Body of pancreas (tissue), 4 donors: ENCODE measurements around the gene SLIT2. TPM values are rescaled to one million over a fixed set of nuclear protein-coding genes. Genes with fewer than 3 reads are reported as not detected.

Experiments used
- ATAC-seq: fragments of 150-250 bp; one replicate; pipeline ENCODE4 v1.9.1; 2016
- DNase-seq, 4 donors: peaks; one replicate each; pipeline ENCODE4 v3.0.0-alpha.2; 2019
- H3K27ac ChIP-seq, 4 donors: fragments of 200-600 bp; sonication (generic); 1 replicate in 3 of 4; 2 replicates in 1 of 4; pipeline versions ENCODE4 v1.5.1 to v1.6.1; 2016 to 2019; ENCODE audit warnings: mild to moderate bottlenecking in 1 of 4, mixed read lengths in 1 of 4, moderate library complexity in 1 of 4
- H3K27me3 ChIP-seq, 2 donors: fragments of 200-600 bp; sonication (generic); one replicate each; pipeline ENCODE4 v1.6.0; 2016; ENCODE audit warnings: mild to moderate bottlenecking in 1 of 2
- H3K36me3 ChIP-seq, 2 donors: fragments of 200-600 bp; sonication (generic); replicated peaks in 1 of 2; 2 replicates each; pipeline ENCODE4 v1.5.1; 2016; ENCODE audit warnings: low read depth in 2 of 2; ENCODE audit not compliant: insufficient read depth in 1 of 2
- H3K4me1 ChIP-seq: fragments of 200-600 bp; sonication (generic); one replicate; pipeline ENCODE4 v1.6.0; 2016
- H3K4me3 ChIP-seq, 2 donors: fragments of 200-600 bp; sonication (generic); 1 replicate in 1 of 2; 2 replicates in 1 of 2; pipeline ENCODE4 v1.5.1; 2016 to 2019
- H3K9me3 ChIP-seq, 3 donors: fragments of 200-600 bp; sonication (generic); 1 replicate in 2 of 3; 2 replicates in 1 of 3; pipeline ENCODE4 v1.5.1; 2016
- POLR2A ChIP-seq, 3 donors: fragments of 450-650 bp; IDR thresholded peaks; one replicate each; pipeline ENCODE4 v1.6.1; 2016; ENCODE audit warnings: antibody characterized with exemption in 3 of 3, mild to moderate bottlenecking in 2 of 3
- WGBS, 2 donors: methylation state at CpG; one replicate each; pipeline ENCODE4 v1.1.5; 2017; 5-methylcytosine and 5-hydroxymethylcytosine counted together
- intact Hi-C: fragments of 100-400 bp; cut with DNase I; formaldehyde crosslinking; loops from one replicate; pipeline ENCODE4 v1.15.1; 2023
- total RNA-seq, 2 donors: library from RNA; depleted of rRNA; stranded (reverse); fragments of >200 nt; gene quantifications; one replicate each; pipeline ENCODE4 v1.1.0, GENCODE V29; 2016
- TF ChIP-seq, protein P1 (sequence below), 7 experiments: fragments of 450-650 bp in 4 of 7; fragments of 200-600 bp in 3 of 7; sonication (generic) in 3 of 7; IDR thresholded peaks; one replicate each; pipeline ENCODE4 v1.5.1; 2016 to 2019; ENCODE audit warnings: antibody characterized with exemption in 7 of 7

The SLIT2 gene
- total RNA-seq, 2 donors from 2014 or later: 3.1 to 5.6 TPM

DNA sequence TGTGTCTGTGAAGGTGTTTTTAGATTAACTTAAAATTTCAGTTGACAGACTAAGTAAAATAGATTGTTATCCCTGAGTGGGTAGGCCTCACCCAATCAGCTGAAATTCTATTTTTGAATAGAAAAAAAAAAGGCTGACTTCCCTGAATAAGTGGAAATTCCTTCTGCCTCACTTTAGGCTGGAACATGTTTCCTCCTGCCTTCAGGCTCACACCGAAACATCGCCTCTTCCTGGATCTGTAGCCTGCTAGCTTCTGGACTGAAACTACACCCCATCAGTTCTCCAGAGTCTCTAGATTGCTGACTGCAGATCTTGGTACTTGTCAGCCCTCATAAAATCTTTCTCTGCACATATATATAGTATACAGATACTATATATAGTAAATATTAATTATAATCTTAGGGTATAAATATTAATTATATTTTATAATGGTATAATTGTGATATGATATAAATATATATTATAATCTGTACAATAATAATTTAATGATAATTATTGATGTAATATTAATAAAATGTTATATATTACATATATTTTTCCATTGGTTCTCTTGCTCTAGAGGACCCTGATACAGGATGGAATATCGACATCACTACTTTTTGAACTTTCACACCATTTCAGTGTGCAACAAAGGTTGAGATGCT lies 13.7 kb upstream of the SLIT2 start:
- Histone ChIP-seq H3K27ac (no peak overlapping the region), H3K27me3 (no peaks in the 10 kb centered on the region), H3K9me3 (no peaks in the 10 kb centered on the region), H3K4me1 (no peaks in the 10 kb centered on the region), H3K36me3 (no peaks in the 10 kb centered on the region), H3K4me3 (no peak overlapping the region)
- TF ChIP-seq POLR2A (IDR thresholded peaks at IDR 0.05): no peak
- TF ChIP-seq, protein P1, sequence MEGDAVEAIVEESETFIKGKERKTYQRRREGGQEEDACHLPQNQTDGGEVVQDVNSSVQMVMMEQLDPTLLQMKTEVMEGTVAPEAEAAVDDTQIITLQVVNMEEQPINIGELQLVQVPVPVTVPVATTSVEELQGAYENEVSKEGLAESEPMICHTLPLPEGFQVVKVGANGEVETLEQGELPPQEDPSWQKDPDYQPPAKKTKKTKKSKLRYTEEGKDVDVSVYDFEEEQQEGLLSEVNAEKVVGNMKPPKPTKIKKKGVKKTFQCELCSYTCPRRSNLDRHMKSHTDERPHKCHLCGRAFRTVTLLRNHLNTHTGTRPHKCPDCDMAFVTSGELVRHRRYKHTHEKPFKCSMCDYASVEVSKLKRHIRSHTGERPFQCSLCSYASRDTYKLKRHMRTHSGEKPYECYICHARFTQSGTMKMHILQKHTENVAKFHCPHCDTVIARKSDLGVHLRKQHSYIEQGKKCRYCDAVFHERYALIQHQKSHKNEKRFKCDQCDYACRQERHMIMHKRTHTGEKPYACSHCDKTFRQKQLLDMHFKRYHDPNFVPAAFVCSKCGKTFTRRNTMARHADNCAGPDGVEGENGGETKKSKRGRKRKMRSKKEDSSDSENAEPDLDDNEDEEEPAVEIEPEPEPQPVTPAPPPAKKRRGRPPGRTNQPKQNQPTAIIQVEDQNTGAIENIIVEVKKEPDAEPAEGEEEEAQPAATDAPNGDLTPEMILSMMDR (IDR thresholded peaks at IDR 0.05): no peak
- WGBS, 2 donors: 88 to 89% methylated on average over 3 of the region's 3 CpGs
- DNase-seq: no peak
- ATAC-seq: no peak
- intact Hi-C loops: no loop called here

DNA sequence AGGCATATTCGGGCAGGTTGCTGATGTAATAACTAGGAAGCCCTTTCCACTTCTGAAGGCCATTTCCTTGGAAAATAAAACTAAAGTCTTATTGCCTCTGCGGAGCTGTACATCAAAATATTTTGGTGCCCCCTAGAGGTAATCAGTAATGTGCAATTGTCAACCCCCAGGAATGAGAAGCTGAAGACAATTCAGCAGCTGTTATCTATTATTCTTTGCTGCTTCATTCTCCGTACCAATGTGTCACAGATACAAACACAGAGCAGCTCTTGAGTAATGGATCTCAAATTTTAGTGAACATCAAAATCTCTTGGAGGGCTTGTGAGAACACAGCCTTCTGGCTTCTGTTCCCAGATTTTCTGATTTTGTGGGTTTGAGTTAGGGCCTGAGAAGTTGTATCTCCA lies 3.5 kb upstream of the SLIT2 start:
- Histone ChIP-seq H3K36me3 (no peaks in the 10 kb centered on the region), H3K4me1 (peaks cover 20% of the 10 kb centered on the region), H3K4me3 (no peak overlapping the region), H3K27me3 (no peaks in the 10 kb centered on the region), H3K27ac (no peak overlapping the region), H3K9me3 (peaks cover 0 to 4% (median 0%) of the 10 kb centered on the region in 3 donors)
- intact Hi-C loops: no loop called here
- 2 to 6% methylated on average over 3 of the region's 3 CpGs for WGBS, 2 donors
- TF ChIP-seq POLR2A (IDR thresholded peaks at IDR 0.05): no peak
- TF ChIP-seq, protein P1 (IDR thresholded peaks at IDR 0.05): peak; percentile 48 to 60 (median 55)
- no peak for ATAC-seq
- peak in 1 of 4 donors; percentile 13 for DNase-seq

DNA sequence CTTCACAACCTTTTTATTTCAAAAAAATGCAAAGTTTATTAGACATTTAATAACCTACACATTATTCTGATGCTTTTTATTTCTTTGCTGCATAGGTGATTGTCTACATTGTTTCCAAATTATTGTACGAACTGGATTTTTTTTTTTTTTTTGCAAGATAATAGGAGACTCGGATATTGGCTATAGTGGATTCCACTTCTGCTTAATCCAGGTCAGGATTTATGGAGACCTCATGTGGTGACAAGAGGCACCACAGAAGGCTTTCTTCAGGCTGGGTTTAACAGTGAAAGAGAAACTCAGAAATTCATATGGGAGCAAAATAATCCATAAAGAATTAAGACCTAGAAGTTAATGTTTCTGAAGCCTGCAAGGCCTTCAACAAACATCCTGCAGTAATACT lies 2.4 kb upstream of the SLIT2 start:
- no peak for ATAC-seq
- TF ChIP-seq, protein P1 (IDR thresholded peaks at IDR 0.05): peak in 5 of 7 experiments; percentile 28 to 48 (median 44)
- no peak for TF ChIP-seq POLR2A (IDR thresholded peaks at IDR 0.05)
- intact Hi-C loops: no loop called here
- Histone ChIP-seq H3K27me3 (peaks cover 0 to 9% of the 10 kb centered on the region in 2 donors), H3K4me3 (no peak overlapping the region), H3K27ac (no peak overlapping the region), H3K4me1 (peaks cover 32% of the 10 kb centered on the region), H3K36me3 (no peaks in the 10 kb centered on the region), H3K9me3 (peaks cover 0 to 4% (median 0%) of the 10 kb centered on the region in 3 donors)
- peak in 2 of 4 donors; percentile 8 to 12 for DNase-seq
- 9 to 10% methylated on average over 2 of the region's 2 CpGs for WGBS, 2 donors

DNA sequence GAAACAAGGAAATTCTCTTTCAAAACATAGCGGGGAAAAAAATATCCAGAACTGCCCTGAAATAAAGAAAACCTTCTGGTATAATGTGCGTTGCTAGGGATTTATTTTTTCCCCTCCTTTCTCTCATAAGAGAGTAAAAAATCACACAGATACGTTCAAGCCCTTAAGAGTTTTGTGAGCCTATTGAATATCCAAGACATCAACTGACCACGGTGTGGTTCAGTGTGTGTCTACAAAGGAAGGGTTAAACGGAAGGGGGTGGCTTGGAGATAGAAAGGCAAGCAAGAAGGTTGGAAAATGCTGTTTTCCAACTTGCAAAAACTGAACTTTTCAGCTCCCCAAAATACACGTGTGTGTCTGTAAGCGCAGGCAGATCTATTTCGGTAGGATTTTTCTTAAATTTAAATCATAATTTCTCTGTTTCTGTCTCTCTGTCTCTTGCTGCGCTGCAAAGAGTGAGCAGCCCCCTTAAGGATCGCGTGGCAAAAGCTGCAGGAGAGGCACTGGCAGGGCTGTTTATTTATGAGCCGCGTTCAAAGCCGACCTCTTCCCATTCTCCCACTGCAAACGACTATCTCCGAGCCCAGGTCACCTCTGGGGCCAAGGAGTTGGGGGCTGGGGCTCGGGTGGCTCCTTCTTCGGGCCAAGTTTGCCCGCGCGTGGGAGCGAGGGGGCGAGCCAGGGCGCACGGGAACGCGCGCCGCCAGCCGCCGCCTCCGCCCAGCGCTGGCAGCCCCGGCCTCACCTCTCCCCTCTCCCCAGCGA lies 492 bp upstream of the SLIT2 start:
- Histone ChIP-seq H3K9me3 (peaks cover 0 to 4% (median 0%) of the 10 kb centered on the region in 3 donors), H3K36me3 (no peaks in the 10 kb centered on the region), H3K27ac (peak overlapping the region in 2 of 4 donors; percentile 34 to 50), H3K4me3 (peak overlapping the region; percentile 75 to 77), H3K27me3 (peaks cover 0 to 9% of the 10 kb centered on the region in 2 donors), H3K4me1 (peaks cover 42% of the 10 kb centered on the region)
- 4 to 5% methylated on average over 22 to 35 of the region's 35 CpGs for WGBS, 2 donors
- DNase-seq: no peak
- intact Hi-C loops: no loop called here
- ATAC-seq: no peak
- no peak for TF ChIP-seq POLR2A (IDR thresholded peaks at IDR 0.05)
- TF ChIP-seq, protein P1 (IDR thresholded peaks at IDR 0.05): peak in 1 of 7 experiments; percentile 8
